Measurements from ENCODE around the gene MBD1. TPM values are rescaled to one million over a fixed set of nuclear protein-coding genes. Genes with fewer than 3 reads are reported as not detected.

The MBD1 gene
- 30.1 TPM for polyA plus RNA-seq (2013, experiment 1 of 2)
- polyA plus RNA-seq (2013, experiment 2 of 2): 29.6 TPM

- Histone ChIP-seq H3K23ac (ENCODE audit: low read length) (no peak within 1 kb of the TSS), H2AK5ac (ENCODE audit: low read length) (no peak within 1 kb of the TSS), H2BK5ac (ENCODE audit: low read length) (peak within 1 kb of the TSS; percentile 38), H3K79me1 (ENCODE audit: low read length) (peaks cover 22% of the 10 kb centered on the region), H3K9ac (ENCODE audit: low read length) (peak within 1 kb of the TSS; percentile 93), H4K5ac (ENCODE audit: low read length) (no peak within 1 kb of the TSS), H3K79me2 (ENCODE audit: control insufficient read depth, insufficient read depth, low read length) (peaks cover 18% of the 10 kb centered on the region), H2BK120ac (ENCODE audit: low read depth, low read length) (no peak within 1 kb of the TSS), H3K27ac (ENCODE audit: low read depth, low read length) (peak within 1 kb of the TSS; percentile 86), H3K36me3 (ENCODE audit: control insufficient read depth, insufficient read depth, low read length) (peaks cover 13% of the 10 kb centered on the region), H3K4me1 (ENCODE audit: control insufficient read depth, low read depth, low read length) (peaks cover 6% of the 10 kb centered on the region), H3K4me2 (ENCODE audit: low read length) (peak within 1 kb of the TSS; percentile 95), H2BK15ac (replicated peaks; ENCODE audit: low read depth) (no peak within 1 kb of the TSS), H3K56ac (ENCODE audit: low read length) (peak within 1 kb of the TSS; percentile 97), H3K4me3 (ENCODE audit: low read length) (peak within 1 kb of the TSS; percentile 91), H3K18ac (ENCODE audit: low read length) (no peak within 1 kb of the TSS), H3K4ac (ENCODE audit: low read depth, low read length) (no peak within 1 kb of the TSS), H3K27me3 (ENCODE audit: insufficient read depth, low read length, poor library complexity) (no peaks in the 10 kb centered on the region), H4K8ac (ENCODE audit: low read depth, low read length) (no peak within 1 kb of the TSS)
- DNase-seq: peak; percentile 99
- no CpG with 5 or more reads among the region's 63 CpGs for WGBS (ENCODE audit: extremely low coverage, insufficient coverage, low lambda C conversion rate)
Observed at GRCh38 chr18:50281295-50281971, at the start of gene MBD1. MBD1 (minus strand) TSS chr18:50281523; CDS start chr18:50279992, 1,531 bp downstream.

DNA sequence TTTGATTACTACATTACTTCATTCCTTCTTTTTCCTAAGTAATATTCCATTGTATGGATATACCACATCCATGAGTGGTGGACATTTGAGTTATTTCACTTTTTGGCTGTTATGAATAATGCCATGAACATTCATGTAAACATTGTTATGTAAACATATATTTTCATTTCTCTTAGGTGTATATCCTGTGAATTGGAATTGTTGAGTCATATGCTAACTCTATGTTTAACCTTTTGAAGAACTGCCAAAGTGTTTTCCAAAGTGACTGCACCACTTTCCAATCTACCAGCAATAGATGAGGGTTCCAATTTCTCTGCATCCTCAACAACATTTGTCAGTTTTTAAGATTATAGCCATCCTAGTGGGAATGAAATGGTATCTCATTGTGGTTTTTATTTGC, 48.9 kb upstream of the MBD1 start:
- Histone ChIP-seq H3K27me3 (ENCODE audit: insufficient read depth, low read length, poor library complexity) (no peaks in the 10 kb centered on the region), H3K4ac (ENCODE audit: low read depth, low read length) (no peak overlapping the region), H3K18ac (ENCODE audit: low read length) (no peak overlapping the region), H2BK120ac (ENCODE audit: low read depth, low read length) (no peak overlapping the region), H3K27ac (ENCODE audit: low read depth, low read length) (no peak overlapping the region), H3K79me1 (ENCODE audit: low read length) (no peaks in the 10 kb centered on the region), H3K36me3 (ENCODE audit: control insufficient read depth, insufficient read depth, low read length) (no peaks in the 10 kb centered on the region), H3K23ac (ENCODE audit: low read length) (no peak overlapping the region), H3K4me3 (ENCODE audit: low read length) (no peak overlapping the region), H3K56ac (ENCODE audit: low read length) (no peak overlapping the region), H2BK5ac (ENCODE audit: low read length) (no peak overlapping the region), H4K5ac (ENCODE audit: low read length) (no peak overlapping the region), H2BK15ac (replicated peaks; ENCODE audit: low read depth) (no peak overlapping the region), H3K79me2 (ENCODE audit: control insufficient read depth, insufficient read depth, low read length) (no peaks in the 10 kb centered on the region), H4K8ac (ENCODE audit: low read depth, low read length) (no peak overlapping the region), H3K4me2 (ENCODE audit: low read length) (no peak overlapping the region), H3K9ac (ENCODE audit: low read length) (no peak overlapping the region), H2AK5ac (ENCODE audit: low read length) (no peak overlapping the region), H3K4me1 (ENCODE audit: control insufficient read depth, low read depth, low read length) (no peaks in the 10 kb centered on the region)
- DNase-seq: no peak

GRCh38 chr18:50327983-50328382, 46.7 kb upstream of the MBD1 start:
- WGBS (ENCODE audit: extremely low coverage, insufficient coverage, low lambda C conversion rate): no CpG with 5 or more reads among the region's 3 CpGs

GRCh38 chr18:50320719-50321118, 39.4 kb upstream of the MBD1 start:
- no peak overlapping the region for H2BK120ac ChIP-seq (ENCODE audit: low read depth, low read length)
- no peak overlapping the region for H3K56ac ChIP-seq (ENCODE audit: low read length)
- H3K9ac ChIP-seq (ENCODE audit: low read length): no peak overlapping the region
- no peak overlapping the region for H3K4me2 ChIP-seq (ENCODE audit: low read length)
- no peaks in the 10 kb centered on the region for H3K79me2 ChIP-seq (ENCODE audit: control insufficient read depth, insufficient read depth, low read length)
- no peak overlapping the region for H4K5ac ChIP-seq (ENCODE audit: low read length)
- no peaks in the 10 kb centered on the region for H3K27me3 ChIP-seq (ENCODE audit: insufficient read depth, low read length, poor library complexity)
- no peak overlapping the region for H3K18ac ChIP-seq (ENCODE audit: low read length)
- no peak overlapping the region for H2BK15ac ChIP-seq (replicated peaks; ENCODE audit: low read depth)
- H3K23ac ChIP-seq (ENCODE audit: low read length): no peak overlapping the region
- H3K27ac ChIP-seq (ENCODE audit: low read depth, low read length): no peak overlapping the region
- DNase-seq: no peak
- H3K79me1 ChIP-seq (ENCODE audit: low read length): no peaks in the 10 kb centered on the region
- no peak overlapping the region for H3K4ac ChIP-seq (ENCODE audit: low read depth, low read length)
- no peak overlapping the region for H2BK5ac ChIP-seq (ENCODE audit: low read length)
- no peak overlapping the region for H4K8ac ChIP-seq (ENCODE audit: low read depth, low read length)
- H3K4me1 ChIP-seq (ENCODE audit: control insufficient read depth, low read depth, low read length): no peaks in the 10 kb centered on the region
- no peaks in the 10 kb centered on the region for H3K36me3 ChIP-seq (ENCODE audit: control insufficient read depth, insufficient read depth, low read length)
- H3K4me3 ChIP-seq (ENCODE audit: low read length): no peak overlapping the region
- no CpG with 5 or more reads among the region's 5 CpGs for WGBS (ENCODE audit: extremely low coverage, insufficient coverage, low lambda C conversion rate)
- H2AK5ac ChIP-seq (ENCODE audit: low read length): no peak overlapping the region

More at GRCh38 chr18:50327983-50328382, 46.7 kb upstream of the MBD1 start:
- no peak overlapping the region for H3K18ac ChIP-seq (ENCODE audit: low read length)
- DNase-seq: no peak
- no peak overlapping the region for H2BK120ac ChIP-seq (ENCODE audit: low read depth, low read length)
- H3K4ac ChIP-seq (ENCODE audit: low read depth, low read length): no peak overlapping the region
- H3K23ac ChIP-seq (ENCODE audit: low read length): no peak overlapping the region
- no peak overlapping the region for H2BK15ac ChIP-seq (replicated peaks; ENCODE audit: low read depth)
- no peak overlapping the region for H4K5ac ChIP-seq (ENCODE audit: low read length)
- H3K56ac ChIP-seq (ENCODE audit: low read length): no peak overlapping the region
- no peak overlapping the region for H2BK5ac ChIP-seq (ENCODE audit: low read length)
- no peaks in the 10 kb centered on the region for H3K79me2 ChIP-seq (ENCODE audit: control insufficient read depth, insufficient read depth, low read length)
- no peak overlapping the region for H3K4me2 ChIP-seq (ENCODE audit: low read length)
- H3K27me3 ChIP-seq (ENCODE audit: insufficient read depth, low read length, poor library complexity): no peaks in the 10 kb centered on the region
- H3K9ac ChIP-seq (ENCODE audit: low read length): no peak overlapping the region
- H3K4me3 ChIP-seq (ENCODE audit: low read length): no peak overlapping the region
- no peak overlapping the region for H3K27ac ChIP-seq (ENCODE audit: low read depth, low read length)
- no peaks in the 10 kb centered on the region for H3K4me1 ChIP-seq (ENCODE audit: control insufficient read depth, low read depth, low read length)
- no peaks in the 10 kb centered on the region for H3K79me1 ChIP-seq (ENCODE audit: low read length)
- H4K8ac ChIP-seq (ENCODE audit: low read depth, low read length): no peak overlapping the region
- H3K36me3 ChIP-seq (ENCODE audit: control insufficient read depth, insufficient read depth, low read length): no peaks in the 10 kb centered on the region
- H2AK5ac ChIP-seq (ENCODE audit: low read length): no peak overlapping the region

GRCh38 chr18:50315100-50315871, 34.0 kb upstream of the MBD1 start:
- no peak overlapping the region for H3K4me3 ChIP-seq (ENCODE audit: low read length)
- no peak for DNase-seq
- H3K4me1 ChIP-seq (ENCODE audit: control insufficient read depth, low read depth, low read length): no peaks in the 10 kb centered on the region
- H3K4me2 ChIP-seq (ENCODE audit: low read length): no peak overlapping the region
- no peak overlapping the region for H2BK5ac ChIP-seq (ENCODE audit: low read length)
- no peak overlapping the region for H4K5ac ChIP-seq (ENCODE audit: low read length)
- H2BK120ac ChIP-seq (ENCODE audit: low read depth, low read length): no peak overlapping the region
- H3K79me2 ChIP-seq (ENCODE audit: control insufficient read depth, insufficient read depth, low read length): no peaks in the 10 kb centered on the region
- no CpG with 5 or more reads among the region's 5 CpGs for WGBS (ENCODE audit: extremely low coverage, insufficient coverage, low lambda C conversion rate)
- H3K36me3 ChIP-seq (ENCODE audit: control insufficient read depth, insufficient read depth, low read length): no peaks in the 10 kb centered on the region
- H3K4ac ChIP-seq (ENCODE audit: low read depth, low read length): no peak overlapping the region
- H4K8ac ChIP-seq (ENCODE audit: low read depth, low read length): no peak overlapping the region
- no peak overlapping the region for H3K9ac ChIP-seq (ENCODE audit: low read length)
- H3K18ac ChIP-seq (ENCODE audit: low read length): no peak overlapping the region
- H3K27me3 ChIP-seq (ENCODE audit: insufficient read depth, low read length, poor library complexity): no peaks in the 10 kb centered on the region
- H2BK15ac ChIP-seq (replicated peaks; ENCODE audit: low read depth): no peak overlapping the region
- H3K56ac ChIP-seq (ENCODE audit: low read length): no peak overlapping the region
- no peak overlapping the region for H3K23ac ChIP-seq (ENCODE audit: low read length)
- H3K79me1 ChIP-seq (ENCODE audit: low read length): no peaks in the 10 kb centered on the region
- H3K27ac ChIP-seq (ENCODE audit: low read depth, low read length): no peak overlapping the region
- no peak overlapping the region for H2AK5ac ChIP-seq (ENCODE audit: low read length)

Data from mesendoderm (in vitro differentiated cells).